Measurements from ENCODE around the gene TGIF2. TPM values are rescaled to one million over a fixed set of nuclear protein-coding genes. Genes with fewer than 3 reads are reported as not detected.
A peak's percentile ranks its signal among the peaks of the same experiment; 100 is the strongest.
"Not testable (repeated sequence)": the region's sequence is repeated elsewhere in the genome, so short reads cannot be mapped to it uniquely, and the experiment has no call there.

Gene TGIF2
- total RNA-seq, 1 experiment from 2014 or later = 13.8 TPM

GRCh38 chr20:36599912-36600345 lies 26.5 kb downstream of the TGIF2 start:
- no peak for DNase-seq (ENCODE audit: low read depth, low spot score)
- in situ Hi-C loops (cut with HindIII; ENCODE audit: low pct_unique_long_range_greater_than_20kb, low sequenced_read_pairs) = no loop called here

GRCh38 chr20:36601540-36601939 lies 28.1 kb downstream of the TGIF2 start:
- no peak for DNase-seq (ENCODE audit: low read depth, low spot score)
- in situ Hi-C loops (cut with HindIII; ENCODE audit: low pct_unique_long_range_greater_than_20kb, low sequenced_read_pairs) = no loop called here

- DNase-seq (ENCODE audit: low read depth, low spot score) = peak; percentile 49
- in situ Hi-C loops (cut with HindIII; ENCODE audit: low pct_unique_long_range_greater_than_20kb, low sequenced_read_pairs) = no loop called here
Measured at GRCh38 chr20:36604952-36605398, 31.6 kb downstream of the TGIF2 start.

GRCh38 chr20:36605399-36606157 lies 32.2 kb downstream of the TGIF2 start, which contains the start of gene RAB5IF:
Gene RAB5IF (plus strand): TSS chr20:36605779. CDS start chr20:36605952, 173 bp downstream.
- in situ Hi-C loops (cut with HindIII; ENCODE audit: low pct_unique_long_range_greater_than_20kb, low sequenced_read_pairs) = no loop called here
- DNase-seq (ENCODE audit: low read depth, low spot score) = peak; percentile 99

GRCh38 chr20:36606158-36607066 lies 33.0 kb downstream of the TGIF2 start:
- peak; percentile 59 for DNase-seq (ENCODE audit: low read depth, low spot score)
- in situ Hi-C loops (cut with HindIII; ENCODE audit: low pct_unique_long_range_greater_than_20kb, low sequenced_read_pairs) = no loop called here

GRCh38 chr20:36607586-36608387 lies 34.4 kb downstream of the TGIF2 start:
- DNase-seq (ENCODE audit: low read depth, low spot score) = no peak
- in situ Hi-C loops (cut with HindIII; ENCODE audit: low pct_unique_long_range_greater_than_20kb, low sequenced_read_pairs) = no loop called here

GRCh38 chr20:36608388-36608728 lies 35.0 kb downstream of the TGIF2 start:
- in situ Hi-C loops (cut with HindIII; ENCODE audit: low pct_unique_long_range_greater_than_20kb, low sequenced_read_pairs); DNase-seq (ENCODE audit: low read depth, low spot score): not testable (repeated sequence)

GRCh38 chr20:36611625-36612024 lies 38.2 kb downstream of the TGIF2 start:
- in situ Hi-C loops (cut with HindIII; ENCODE audit: low pct_unique_long_range_greater_than_20kb, low sequenced_read_pairs) = no loop called here

GRCh38 chr20:36613974-36614373 lies 40.6 kb downstream of the TGIF2 start:
- in situ Hi-C loops (cut with HindIII; ENCODE audit: low pct_unique_long_range_greater_than_20kb, low sequenced_read_pairs) = no loop called here

More at GRCh38 chr20:36611625-36612024, 38.2 kb downstream of the TGIF2 start:
- no peak for DNase-seq (ENCODE audit: low read depth, low spot score)

GRCh38 chr20:36614781-36615557 lies 41.6 kb downstream of the TGIF2 start:
- in situ Hi-C loops (cut with HindIII; ENCODE audit: low pct_unique_long_range_greater_than_20kb, low sequenced_read_pairs) = no loop called here
- DNase-seq (ENCODE audit: low read depth, low spot score) = no peak

More at GRCh38 chr20:36613974-36614373, 40.6 kb downstream of the TGIF2 start:
- DNase-seq (ENCODE audit: low read depth, low spot score) = no peak

GRCh38 chr20:36620917-36621316 lies 47.5 kb downstream of the TGIF2 start:
- in situ Hi-C loops (cut with HindIII; ENCODE audit: low pct_unique_long_range_greater_than_20kb, low sequenced_read_pairs) = no loop called here
- no peak for DNase-seq (ENCODE audit: low read depth, low spot score)

- in situ Hi-C loops (cut with HindIII; ENCODE audit: low pct_unique_long_range_greater_than_20kb, low sequenced_read_pairs) = no loop called here
- no peak for DNase-seq (ENCODE audit: low read depth, low spot score)
Measured at GRCh38 chr20:36623444-36623843, 50.0 kb downstream of the TGIF2 start.

GRCh38 chr20:36624068-36624943 lies 50.9 kb downstream of the TGIF2 start:
- DNase-seq (ENCODE audit: low read depth, low spot score) = peak; percentile 33
- in situ Hi-C loops (cut with HindIII; ENCODE audit: low pct_unique_long_range_greater_than_20kb, low sequenced_read_pairs) = no loop called here

- DNase-seq (ENCODE audit: low read depth, low spot score) = no peak
- in situ Hi-C loops (cut with HindIII; ENCODE audit: low pct_unique_long_range_greater_than_20kb, low sequenced_read_pairs) = no loop called here
Measured at GRCh38 chr20:36624944-36625324, 51.5 kb downstream of the TGIF2 start.

GRCh38 chr20:36628076-36628475 lies 54.7 kb downstream of the TGIF2 start:
- no peak for DNase-seq (ENCODE audit: low read depth, low spot score)
- in situ Hi-C loops (cut with HindIII; ENCODE audit: low pct_unique_long_range_greater_than_20kb, low sequenced_read_pairs) = no loop called here

Measured in SK-MEL-5 (cell line).